SJCRH30 (cell line): ENCODE measurements around the gene CTNNA2. TPM values are rescaled to one million over a fixed set of nuclear protein-coding genes. Genes with fewer than 3 reads are reported as not detected.

Experiments used
- DNase-seq, 2 experiments: peaks; one replicate each; pipeline ENCODE4 v3.0.0-alpha.2; 2015 to 2020
- H3K27ac ChIP-seq: fragments of 250-450 bp; sonication (Bioruptor Pico); 2 replicates; pipeline ENCODE4 v1.5.1; 2020; ENCODE audit warnings: mild to moderate bottlenecking, moderate library complexity
- H3K27me3 ChIP-seq: fragments of 250-450 bp; sonication (Bioruptor Pico); 2 replicates; pipeline ENCODE4 v1.5.1; 2020; ENCODE audit warnings: mild to moderate bottlenecking, moderate library complexity
- H3K36me3 ChIP-seq: fragments of 250-450 bp; sonication (Bioruptor Pico); 2 replicates; pipeline ENCODE4 v1.5.1; 2020; ENCODE audit warnings: mild to moderate bottlenecking, moderate library complexity
- H3K4me1 ChIP-seq: fragments of 250-450 bp; sonication (Bioruptor Pico); 2 replicates; pipeline ENCODE4 v1.5.1; 2020; ENCODE audit warnings: mild to moderate bottlenecking, moderate library complexity
- H3K4me3 ChIP-seq: fragments of 250-450 bp; sonication (Bioruptor Pico); 2 replicates; pipeline ENCODE4 v1.5.1; 2020; ENCODE audit warnings: mild to moderate bottlenecking, moderate library complexity
- H3K9me3 ChIP-seq: fragments of 250-450 bp; sonication (Bioruptor Pico); replicated peaks from 2 replicates; pipeline ENCODE4 v1.5.1; 2020; ENCODE audit warnings: mild to moderate bottlenecking, moderate library complexity
- total RNA-seq: library from RNA; depleted of rRNA; stranded (reverse); fragments of >200 nt; shearing (Covaris generic); gene quantifications from 2 replicates; pipeline ENCODE4 v1.2.3, GENCODE V29; 2014

The CTNNA2 gene
- total RNA-seq, 1 experiment from 2014 or later = not detected

- Histone ChIP-seq H3K36me3 (no peaks in the 10 kb centered on the region), H3K27ac (no peak overlapping the region), H3K9me3 (no peaks in the 10 kb centered on the region), H3K4me1 (peaks cover 11% of the 10 kb centered on the region), H3K27me3 (peaks cover 6% of the 10 kb centered on the region; the same call in 1 of the 2 replicates), H3K4me3 (no peak overlapping the region)
- no peak for DNase-seq
Observed at GRCh38 chr2:79711098-79711497, 198.2 kb downstream of the CTNNA2 start.

GRCh38 chr2:79713131-79713785 lies 200.4 kb downstream of the CTNNA2 start:
- H3K36me3 ChIP-seq = no peaks in the 10 kb centered on the region
- H3K27me3 ChIP-seq = peaks cover 6% of the 10 kb centered on the region; the same call in 1 of the 2 replicates
- no peaks in the 10 kb centered on the region for H3K9me3 ChIP-seq
- peak; percentile 8 to 22 for DNase-seq
- no peak overlapping the region for H3K27ac ChIP-seq
- H3K4me3 ChIP-seq = no peak overlapping the region
- H3K4me1 ChIP-seq = peaks cover 30% of the 10 kb centered on the region

- no peak for DNase-seq
- Histone ChIP-seq H3K27me3 (peaks cover under 1% of the 10 kb centered on the region; the same call in 1 of the 2 replicates), H3K4me1 (peaks cover 30% of the 10 kb centered on the region), H3K36me3 (no peaks in the 10 kb centered on the region), H3K9me3 (no peaks in the 10 kb centered on the region), H3K4me3 (no peak overlapping the region), H3K27ac (no peak overlapping the region)
Observed at GRCh38 chr2:79714283-79714682, 201.4 kb downstream of the CTNNA2 start.

- no peaks in the 10 kb centered on the region for H3K36me3 ChIP-seq
- H3K4me3 ChIP-seq = no peak overlapping the region
- no peak overlapping the region for H3K27ac ChIP-seq
- peaks cover 30% of the 10 kb centered on the region for H3K4me1 ChIP-seq
- H3K9me3 ChIP-seq = no peaks in the 10 kb centered on the region
- no peaks in the 10 kb centered on the region for H3K27me3 ChIP-seq
- DNase-seq = no peak
Observed at GRCh38 chr2:79715338-79715737, 202.5 kb downstream of the CTNNA2 start.

- Histone ChIP-seq H3K27me3 (no peaks in the 10 kb centered on the region), H3K27ac (peak overlapping the region; percentile 61)
Observed at GRCh38 chr2:79716266-79716665, 203.4 kb downstream of the CTNNA2 start.

GRCh38 chr2:79717364-79718007 lies 204.6 kb downstream of the CTNNA2 start:
- Histone ChIP-seq H3K27me3 (no peaks in the 10 kb centered on the region), H3K4me1 (peaks cover 30% of the 10 kb centered on the region), H3K4me3 (no peak overlapping the region), H3K27ac (peak overlapping the region; percentile 61), H3K36me3 (no peaks in the 10 kb centered on the region), H3K9me3 (no peaks in the 10 kb centered on the region)
- DNase-seq = peak; percentile 66 to 68

More at GRCh38 chr2:79716266-79716665, 203.4 kb downstream of the CTNNA2 start:
- no peak overlapping the region for H3K4me3 ChIP-seq
- no peaks in the 10 kb centered on the region for H3K9me3 ChIP-seq
- peak; percentile 9 to 38 for DNase-seq
- H3K36me3 ChIP-seq = no peaks in the 10 kb centered on the region
- H3K4me1 ChIP-seq = peaks cover 30% of the 10 kb centered on the region

GRCh38 chr2:79721061-79721460 lies 208.2 kb downstream of the CTNNA2 start:
- Histone ChIP-seq H3K9me3 (no peaks in the 10 kb centered on the region), H3K27ac (no peak overlapping the region), H3K27me3 (no peaks in the 10 kb centered on the region), H3K36me3 (no peaks in the 10 kb centered on the region), H3K4me3 (no peak overlapping the region), H3K4me1 (peaks cover 27% of the 10 kb centered on the region)
- DNase-seq = no peak

GRCh38 chr2:79721966-79722365 lies 209.1 kb downstream of the CTNNA2 start:
- no peak overlapping the region for H3K4me3 ChIP-seq
- no peak overlapping the region for H3K27ac ChIP-seq
- DNase-seq = no peak
- H3K27me3 ChIP-seq = no peaks in the 10 kb centered on the region
- no peaks in the 10 kb centered on the region for H3K36me3 ChIP-seq
- H3K4me1 ChIP-seq = peaks cover 18% of the 10 kb centered on the region
- no peaks in the 10 kb centered on the region for H3K9me3 ChIP-seq

GRCh38 chr2:79723830-79724229 lies 211.0 kb downstream of the CTNNA2 start:
- H3K27me3 ChIP-seq = no peaks in the 10 kb centered on the region
- no peak overlapping the region for H3K4me3 ChIP-seq
- peaks cover 7% of the 10 kb centered on the region for H3K4me1 ChIP-seq
- DNase-seq = peak; percentile 57 to 61
- peak overlapping the region; percentile 52 for H3K27ac ChIP-seq
- no peaks in the 10 kb centered on the region for H3K9me3 ChIP-seq
- no peaks in the 10 kb centered on the region for H3K36me3 ChIP-seq

GRCh38 chr2:79729532-79729931 lies 216.7 kb downstream of the CTNNA2 start:
- Histone ChIP-seq H3K27me3 (no peaks in the 10 kb centered on the region), H3K9me3 (no peaks in the 10 kb centered on the region), H3K36me3 (no peaks in the 10 kb centered on the region), H3K4me3 (no peak overlapping the region), H3K4me1 (no peaks in the 10 kb centered on the region), H3K27ac (no peak overlapping the region)
- DNase-seq = no peak

- DNase-seq = no peak
- no peak overlapping the region for H3K27ac ChIP-seq
- H3K9me3 ChIP-seq = no peaks in the 10 kb centered on the region
- no peaks in the 10 kb centered on the region for H3K4me1 ChIP-seq
- H3K36me3 ChIP-seq = no peaks in the 10 kb centered on the region; the same call in 1 of the 2 replicates
- no peaks in the 10 kb centered on the region for H3K27me3 ChIP-seq
- no peak overlapping the region for H3K4me3 ChIP-seq
Observed at GRCh38 chr2:79734518-79734917, 221.7 kb downstream of the CTNNA2 start.

GRCh38 chr2:79740879-79741443 lies 228.1 kb downstream of the CTNNA2 start:
- H3K4me1 ChIP-seq = no peaks in the 10 kb centered on the region
- DNase-seq = no peak
- no peaks in the 10 kb centered on the region for H3K9me3 ChIP-seq
- no peak overlapping the region for H3K27ac ChIP-seq
- no peak overlapping the region for H3K4me3 ChIP-seq
- no peaks in the 10 kb centered on the region; the same call in 1 of the 2 replicates for H3K36me3 ChIP-seq
- H3K27me3 ChIP-seq = peaks cover 3% of the 10 kb centered on the region

GRCh38 chr2:79750321-79750720 lies 237.5 kb downstream of the CTNNA2 start:
- DNase-seq = no peak
- Histone ChIP-seq H3K27ac (no peak overlapping the region), H3K4me1 (no peaks in the 10 kb centered on the region), H3K27me3 (peaks cover 3% of the 10 kb centered on the region; the same call in 1 of the 2 replicates), H3K36me3 (no peaks in the 10 kb centered on the region), H3K4me3 (no peak overlapping the region), H3K9me3 (no peaks in the 10 kb centered on the region)

GRCh38 chr2:79757526-79757925 lies 244.7 kb downstream of the CTNNA2 start:
- no peak overlapping the region for H3K4me3 ChIP-seq
- DNase-seq = no peak

GRCh38 chr2:79758042-79758441 lies 245.2 kb downstream of the CTNNA2 start:
- Histone ChIP-seq H3K36me3 (no peaks in the 10 kb centered on the region), H3K4me3 (no peak overlapping the region), H3K4me1 (no peaks in the 10 kb centered on the region), H3K27me3 (peaks cover 23% of the 10 kb centered on the region), H3K9me3 (no peaks in the 10 kb centered on the region), H3K27ac (no peak overlapping the region)
- no peak for DNase-seq

More at GRCh38 chr2:79757526-79757925, 244.7 kb downstream of the CTNNA2 start:
- H3K9me3 ChIP-seq = no peaks in the 10 kb centered on the region
- peaks cover 23% of the 10 kb centered on the region for H3K27me3 ChIP-seq
- H3K4me1 ChIP-seq = no peaks in the 10 kb centered on the region
- no peak overlapping the region for H3K27ac ChIP-seq
- H3K36me3 ChIP-seq = no peaks in the 10 kb centered on the region
